ENCODE measurements around the gene SGSM2. TPM values are rescaled to one million over a fixed set of nuclear protein-coding genes. Genes with fewer than 3 reads are reported as not detected.
A peak's percentile ranks its signal among the peaks of the same experiment; 100 is the strongest.

The SGSM2 gene
- total and polyA plus RNA-seq, 2 of the 13 experiments (the other 11 are each of a cell fraction or from before 2014, with no cell fraction given) = 30.4 to 51.3 TPM

DNA sequence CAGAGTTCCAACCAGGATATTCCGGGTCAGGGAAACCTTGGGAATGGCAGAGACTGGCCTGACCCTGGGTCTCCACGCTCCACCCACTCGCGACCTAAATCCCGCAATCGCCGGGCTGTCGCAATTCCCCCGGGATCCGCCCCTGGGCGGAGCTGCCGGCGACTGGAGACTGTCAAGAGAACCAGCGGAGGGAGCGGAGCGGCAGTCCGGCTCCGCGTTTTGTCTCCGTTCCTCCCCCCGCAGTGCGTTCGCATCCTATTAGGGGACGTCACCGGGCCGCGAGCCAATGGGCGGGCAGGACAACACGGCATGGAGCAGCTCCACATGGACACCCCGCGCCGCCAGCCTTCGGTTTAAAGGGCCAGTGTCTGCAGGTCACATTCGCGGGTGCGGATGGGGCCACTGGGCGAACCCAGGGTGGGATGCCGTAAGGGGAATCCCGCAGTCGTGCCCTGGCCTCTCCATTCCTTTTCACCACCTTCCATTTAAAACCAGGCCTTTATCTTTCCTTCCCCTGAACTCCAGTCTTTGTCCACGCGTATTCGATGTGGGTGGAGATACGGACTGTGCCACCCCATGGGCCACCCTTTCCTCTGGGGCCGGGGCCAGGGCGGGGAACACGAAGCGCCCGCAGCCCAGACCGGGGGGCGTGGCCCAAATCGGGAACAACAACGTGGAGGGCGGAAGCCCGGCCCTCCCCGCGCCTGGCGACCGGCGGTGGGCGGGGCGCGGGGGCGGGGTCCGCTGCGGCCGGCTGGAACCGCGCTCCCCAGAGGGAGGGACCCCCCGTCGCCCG lies 64.3 kb downstream of the SGSM2 start (continued):
- TF ChIP-seq KDM5B (CRISPR knock-in tag; IDR thresholded peaks at IDR 0.05; ENCODE audit: borderline replicate concordance) = no peak
- TF ChIP-seq ZNF138 (CRISPR knock-in tag; IDR thresholded peaks at IDR 0.05; ENCODE audit: low read depth) = no peak
- no peak for TF ChIP-seq ZSCAN30 (CRISPR knock-in tag; IDR thresholded peaks at IDR 0.05)
- no peak for TF ChIP-seq ZNF124 (CRISPR knock-in tag; IDR thresholded peaks at IDR 0.05)
- no peak; the same call in 1 of the 2 replicates for TF ChIP-seq CHD2 (IDR thresholded peaks at IDR 0.05; ENCODE audit: low read depth, low read length)
- TF ChIP-seq ZMYM3 (CRISPR knock-in tag; IDR thresholded peaks at IDR 0.05) = peak; percentile 49; the same call in 1 of the 2 replicates
- no peak; the same call in 1 of the 2 replicates for TF ChIP-seq GATAD2A (CRISPR knock-in tag; IDR thresholded peaks at IDR 0.05)
- TF ChIP-seq ZNF326 (CRISPR knock-in tag; IDR thresholded peaks at IDR 0.05; ENCODE audit: borderline replicate concordance) = no peak
- TF ChIP-seq ZNF205 (CRISPR knock-in tag; IDR thresholded peaks at IDR 0.05) = 0 out of 2 replicates have a peak, but pooled peaks have one; percentile 45
- TF ChIP-seq EEA1 (CRISPR knock-in tag; IDR thresholded peaks at IDR 0.05; ENCODE audit: borderline replicate concordance) = no peak
- TF ChIP-seq MAZ (IDR thresholded peaks at IDR 0.05; ENCODE audit: borderline replicate concordance, low read depth, low read length) = peak; percentile 56
- 0 out of 2 replicates have a peak, but pooled peaks have one; percentile 43 for TF ChIP-seq MAZ (CRISPR knock-in tag; IDR thresholded peaks at IDR 0.05; ENCODE audit: low read depth)
- TF ChIP-seq, protein P1, sequence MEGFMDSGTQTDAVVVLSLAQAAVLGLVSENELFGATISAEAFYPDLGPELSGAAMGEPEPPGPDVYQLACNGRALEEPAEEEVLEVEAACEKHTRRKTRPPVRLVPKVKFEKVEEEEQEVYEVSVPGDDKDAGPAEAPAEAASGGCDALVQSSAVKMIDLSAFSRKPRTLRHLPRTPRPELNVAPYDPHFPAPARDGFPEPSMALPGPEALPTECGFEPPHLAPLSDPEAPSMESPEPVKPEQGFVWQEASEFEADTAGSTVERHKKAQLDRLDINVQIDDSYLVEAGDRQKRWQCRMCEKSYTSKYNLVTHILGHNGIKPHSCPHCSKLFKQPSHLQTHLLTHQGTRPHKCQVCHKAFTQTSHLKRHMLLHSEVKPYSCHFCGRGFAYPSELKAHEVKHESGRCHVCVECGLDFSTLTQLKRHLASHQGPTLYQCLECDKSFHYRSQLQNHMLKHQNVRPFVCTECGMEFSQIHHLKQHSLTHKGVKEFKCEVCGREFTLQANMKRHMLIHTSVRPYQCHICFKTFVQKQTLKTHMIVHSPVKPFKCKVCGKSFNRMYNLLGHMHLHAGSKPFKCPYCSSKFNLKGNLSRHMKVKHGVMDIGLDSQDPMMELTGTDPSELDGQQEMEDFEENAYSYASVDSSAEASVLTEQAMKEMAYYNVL (CRISPR knock-in tag; IDR thresholded peaks at IDR 0.05; ENCODE audit: borderline replicate concordance) = no peak
- no peak; the same call in 1 of the 2 replicates for TF ChIP-seq KDM5A (IDR thresholded peaks at IDR 0.05; ENCODE audit: borderline replicate concordance, low read length)
- peak; percentile 48; the same call in 1 of the 2 replicates for TF ChIP-seq ISL2 (CRISPR knock-in tag; IDR thresholded peaks at IDR 0.05)
- TF ChIP-seq PRMT3 (CRISPR knock-in tag; IDR thresholded peaks at IDR 0.05; ENCODE audit: borderline replicate concordance, low read depth) = no peak
- TF ChIP-seq ZKSCAN8 (CRISPR knock-in tag; IDR thresholded peaks at IDR 0.05; ENCODE audit: borderline replicate concordance) = no peak
- no peak; the same call in 1 of the 2 replicates for TF ChIP-seq ZNF792 (CRISPR knock-in tag; IDR thresholded peaks at IDR 0.05)
- TF ChIP-seq DNMT1 (CRISPR knock-in tag; IDR thresholded peaks at IDR 0.05) = no peak
- no peak for TF ChIP-seq ZBTB7A (CRISPR knock-in tag; IDR thresholded peaks at IDR 0.05)
- no peak for TF ChIP-seq ATRX (CRISPR knock-in tag; IDR thresholded peaks at IDR 0.05; ENCODE audit: borderline replicate concordance)
- TF ChIP-seq, protein P2, sequence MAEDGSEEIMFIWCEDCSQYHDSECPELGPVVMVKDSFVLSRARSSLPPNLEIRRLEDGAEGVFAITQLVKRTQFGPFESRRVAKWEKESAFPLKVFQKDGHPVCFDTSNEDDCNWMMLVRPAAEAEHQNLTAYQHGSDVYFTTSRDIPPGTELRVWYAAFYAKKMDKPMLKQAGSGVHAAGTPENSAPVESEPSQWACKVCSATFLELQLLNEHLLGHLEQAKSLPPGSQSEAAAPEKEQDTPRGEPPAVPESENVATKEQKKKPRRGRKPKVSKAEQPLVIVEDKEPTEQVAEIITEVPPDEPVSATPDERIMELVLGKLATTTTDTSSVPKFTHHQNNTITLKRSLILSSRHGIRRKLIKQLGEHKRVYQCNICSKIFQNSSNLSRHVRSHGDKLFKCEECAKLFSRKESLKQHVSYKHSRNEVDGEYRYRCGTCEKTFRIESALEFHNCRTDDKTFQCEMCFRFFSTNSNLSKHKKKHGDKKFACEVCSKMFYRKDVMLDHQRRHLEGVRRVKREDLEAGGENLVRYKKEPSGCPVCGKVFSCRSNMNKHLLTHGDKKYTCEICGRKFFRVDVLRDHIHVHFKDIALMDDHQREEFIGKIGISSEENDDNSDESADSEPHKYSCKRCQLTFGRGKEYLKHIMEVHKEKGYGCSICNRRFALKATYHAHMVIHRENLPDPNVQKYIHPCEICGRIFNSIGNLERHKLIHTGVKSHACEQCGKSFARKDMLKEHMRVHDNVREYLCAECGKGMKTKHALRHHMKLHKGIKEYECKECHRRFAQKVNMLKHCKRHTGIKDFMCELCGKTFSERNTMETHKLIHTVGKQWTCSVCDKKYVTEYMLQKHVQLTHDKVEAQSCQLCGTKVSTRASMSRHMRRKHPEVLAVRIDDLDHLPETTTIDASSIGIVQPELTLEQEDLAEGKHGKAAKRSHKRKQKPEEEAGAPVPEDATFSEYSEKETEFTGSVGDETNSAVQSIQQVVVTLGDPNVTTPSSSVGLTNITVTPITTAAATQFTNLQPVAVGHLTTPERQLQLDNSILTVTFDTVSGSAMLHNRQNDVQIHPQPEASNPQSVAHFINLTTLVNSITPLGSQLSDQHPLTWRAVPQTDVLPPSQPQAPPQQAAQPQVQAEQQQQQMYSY (CRISPR knock-in tag; IDR thresholded peaks at IDR 0.05) = peak; percentile 98
- no peak for TF ChIP-seq NR1H2 (CRISPR knock-in tag; IDR thresholded peaks at IDR 0.05; ENCODE audit: borderline replicate concordance, low read depth)
- TF ChIP-seq HMG20B (CRISPR knock-in tag; conservative IDR thresholded peaks at IDR 0.05) = no peak
- no peak for TF ChIP-seq RBAK (CRISPR knock-in tag; IDR thresholded peaks at IDR 0.05)
- TF ChIP-seq, protein P3, sequence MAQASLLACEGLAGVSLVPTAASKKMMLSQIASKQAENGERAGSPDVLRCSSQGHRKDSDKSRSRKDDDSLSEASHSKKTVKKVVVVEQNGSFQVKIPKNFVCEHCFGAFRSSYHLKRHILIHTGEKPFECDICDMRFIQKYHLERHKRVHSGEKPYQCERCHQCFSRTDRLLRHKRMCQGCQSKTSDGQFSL (CRISPR knock-in tag; IDR thresholded peaks at IDR 0.05) = no peak

Measured in HepG2 (cell line).